NCI-H2227 treated with DMSO at 0.1 percent for 48 hours (cell line): ENCODE data around the gene ZNF273.
"Not testable (repeated sequence)": the region's sequence is repeated elsewhere in the genome, so short reads cannot be mapped to it uniquely, and the experiment has no call there.

Experiments used
- DNase-seq: peaks from one replicate; lab custom pipeline; 2025; lab: John Stamatoyannopoulos, UW

The ZNF273 gene

GRCh38 chr7:64888901-64889685 is 14.0 kb upstream of the ZNF273 start:
- DNase-seq, result no peak

GRCh38 chr7:64889686-64890162 is 13.3 kb upstream of the ZNF273 start:
- DNase-seq, result no peak

- not testable (repeated sequence) for DNase-seq
Measured at GRCh38 chr7:64890273-64890672, 12.8 kb upstream of the ZNF273 start.

GRCh38 chr7:64890761-64891362 is 12.2 kb upstream of the ZNF273 start:
- no peak for DNase-seq

GRCh38 chr7:64891363-64892081 is 11.6 kb upstream of the ZNF273 start:
- not testable (repeated sequence) for DNase-seq

- no peak for DNase-seq
Measured at GRCh38 chr7:64892116-64892515, 11.0 kb upstream of the ZNF273 start.

- no peak for DNase-seq
Measured at GRCh38 chr7:64892666-64893309, 10.3 kb upstream of the ZNF273 start.

- DNase-seq, result no peak
Measured at GRCh38 chr7:64893401-64893800, 9.7 kb upstream of the ZNF273 start.

GRCh38 chr7:64902461-64902805 is 640 bp upstream of the ZNF273 start:
- DNase-seq, result not testable (repeated sequence)

GRCh38 chr7:64904008-64904407 is 935 bp downstream of the ZNF273 start:
- DNase-seq, result no peak

GRCh38 chr7:64905133-64905532 is 2.1 kb downstream of the ZNF273 start:
- no peak for DNase-seq

- no peak for DNase-seq
Measured at GRCh38 chr7:64905547-64905946, 2.5 kb downstream of the ZNF273 start.

- peak; percentile 6 for DNase-seq
Measured at GRCh38 chr7:64907641-64908326, 4.7 kb downstream of the ZNF273 start.

GRCh38 chr7:64908358-64908757 is 5.3 kb downstream of the ZNF273 start:
- DNase-seq, result no peak

- DNase-seq, result no peak
Measured at GRCh38 chr7:64914557-64914956, 11.5 kb downstream of the ZNF273 start.

- DNase-seq, result not testable (repeated sequence)
Measured at GRCh38 chr7:64915301-64915700, 12.2 kb downstream of the ZNF273 start.

- not testable (repeated sequence) for DNase-seq
Measured at GRCh38 chr7:64928252-64929187, 25.4 kb downstream of the ZNF273 start.

GRCh38 chr7:64934478-64934877 is 31.4 kb downstream of the ZNF273 start:
- DNase-seq, result no peak

GRCh38 chr7:64938540-64938939 is 35.5 kb downstream of the ZNF273 start:
- no peak for DNase-seq

GRCh38 chr7:64940021-64940420 is 36.9 kb downstream of the ZNF273 start:
- DNase-seq, result not testable (repeated sequence)
